GM19328 (cell line): Measurements from ENCODE around the gene DOCK9.
"Not testable (repeated sequence)": the region's sequence is repeated elsewhere in the genome, so short reads cannot be mapped to it uniquely, and the experiment has no call there.

Source experiments
- ATAC-seq: cut with Tn5 transposase; IDR thresholded peaks from one replicate; pipeline ENCODE4 v1.9.1; 2021; ENCODE audit warnings: mild to moderate bottlenecking, moderate library complexity; ENCODE audit not compliant: unreplicated experiment

The DOCK9 gene

DNA sequence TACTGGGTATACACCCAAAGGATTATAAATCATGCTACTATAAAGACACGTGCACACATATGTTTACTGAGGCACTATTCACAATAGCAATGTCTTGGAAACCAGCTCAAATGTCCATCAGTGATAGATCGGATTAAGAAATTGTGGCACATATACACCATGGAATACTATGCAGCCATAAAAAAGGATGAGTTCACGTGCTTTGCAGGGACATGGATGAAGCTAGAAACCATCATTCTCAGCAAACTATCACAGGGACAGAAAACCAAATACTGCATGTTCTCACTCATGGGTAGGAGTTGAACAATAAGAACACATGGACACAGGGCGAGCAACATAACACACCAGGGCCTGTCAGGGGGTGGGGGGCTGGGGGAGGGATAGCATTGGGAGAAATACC lies 223.4 kb downstream of the DOCK9 start:
- ATAC-seq = not testable (repeated sequence)

DNA sequence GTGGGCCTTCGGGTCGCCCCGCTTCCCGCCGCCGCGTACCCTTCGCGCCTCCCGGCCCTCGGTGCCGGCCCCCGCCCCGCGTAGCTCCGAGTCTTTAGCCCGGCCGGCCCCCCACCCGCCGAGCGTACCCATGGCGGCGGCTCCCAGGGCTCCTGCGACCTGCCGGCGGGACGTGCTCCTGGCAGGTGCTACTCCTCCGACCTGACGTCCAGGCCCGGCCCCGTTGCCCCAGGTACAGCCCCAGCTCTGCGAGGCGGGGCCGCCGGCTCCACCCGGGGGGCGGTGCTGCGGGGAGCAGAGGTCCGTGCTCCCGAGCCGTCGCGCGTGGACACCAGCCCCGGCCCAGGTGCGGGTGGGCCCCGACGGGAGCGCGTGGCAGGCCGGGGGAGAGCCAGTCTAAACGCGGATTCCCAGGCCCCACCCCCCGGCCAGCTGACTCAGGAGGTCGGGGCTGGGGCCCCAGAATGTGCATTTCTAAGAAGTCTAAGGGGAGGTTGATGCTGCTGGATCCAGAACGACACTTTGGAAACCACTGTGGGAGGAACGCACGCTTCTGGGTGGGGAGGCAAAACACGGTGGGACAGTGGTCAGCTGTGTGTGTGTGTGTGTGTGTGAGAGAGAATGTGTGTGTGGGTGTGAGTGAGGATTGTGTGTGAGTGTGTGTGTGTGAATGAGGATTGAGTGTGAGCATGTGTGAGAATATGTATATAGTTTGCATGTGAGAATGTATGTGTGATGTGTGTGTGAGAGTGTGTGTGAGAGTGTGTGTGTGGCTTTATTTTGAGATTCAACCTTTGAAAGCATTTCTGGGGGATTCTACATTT lies 225.2 kb downstream of the DOCK9 start, which contains the start of gene SLC15A1:
TSS of gene SLC15A1 (minus strand) at position 206 of the 824 bp plus-strand sequence. CDS start at position 132, 74 bp downstream.
- ATAC-seq = no peak

DNA sequence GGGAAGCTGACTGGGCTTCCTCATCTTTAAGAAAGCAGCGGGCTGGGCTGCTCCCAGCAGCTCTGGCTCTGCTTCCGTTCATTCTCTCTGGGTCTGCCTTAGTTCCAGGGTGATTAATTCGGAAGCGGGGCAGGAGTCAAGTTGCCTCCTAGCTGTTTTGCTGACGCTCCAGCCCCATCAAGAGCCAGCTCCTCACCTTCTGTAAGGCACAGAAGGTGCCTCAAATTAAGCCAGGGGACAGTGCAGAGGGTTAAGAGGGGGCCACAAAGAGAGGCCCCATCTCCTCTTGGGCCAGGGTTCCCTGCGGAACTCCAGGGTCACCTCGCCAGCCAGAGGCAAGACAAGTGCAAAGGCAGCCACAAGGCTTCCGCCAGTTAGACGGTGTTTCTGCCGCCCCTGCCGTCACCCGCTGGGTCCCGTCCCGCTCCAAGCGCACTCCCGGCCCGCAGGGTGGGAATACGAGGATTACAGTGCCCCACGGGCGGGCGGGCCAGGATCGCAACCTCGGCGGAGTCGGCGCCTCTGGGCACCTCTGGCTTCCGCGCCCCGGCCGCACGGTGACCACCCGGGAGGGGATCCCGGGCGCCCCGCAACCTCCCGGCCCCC lies 225.9 kb downstream of the DOCK9 start:
- ATAC-seq = no peak

DNA sequence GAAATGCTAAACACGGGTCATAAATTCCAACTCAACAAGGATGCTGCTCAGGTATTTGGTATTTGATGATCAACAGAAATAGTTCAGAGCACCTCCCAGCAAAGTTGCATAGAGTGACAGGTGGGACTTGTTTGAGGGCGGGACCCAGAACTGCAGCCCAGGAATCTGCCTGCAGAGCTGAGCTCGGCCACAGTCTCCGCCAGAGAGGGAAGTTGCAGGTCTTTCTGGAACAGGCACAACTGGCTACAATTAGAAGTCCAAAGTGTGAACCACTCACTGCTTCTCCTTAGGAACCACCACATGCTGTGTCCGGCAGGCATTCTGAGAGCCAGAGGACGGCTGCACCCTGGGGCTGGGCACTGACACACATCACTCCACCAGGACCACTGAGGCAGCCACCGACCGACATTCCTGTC lies 226.5 kb downstream of the DOCK9 start:
- no peak for ATAC-seq

DNA sequence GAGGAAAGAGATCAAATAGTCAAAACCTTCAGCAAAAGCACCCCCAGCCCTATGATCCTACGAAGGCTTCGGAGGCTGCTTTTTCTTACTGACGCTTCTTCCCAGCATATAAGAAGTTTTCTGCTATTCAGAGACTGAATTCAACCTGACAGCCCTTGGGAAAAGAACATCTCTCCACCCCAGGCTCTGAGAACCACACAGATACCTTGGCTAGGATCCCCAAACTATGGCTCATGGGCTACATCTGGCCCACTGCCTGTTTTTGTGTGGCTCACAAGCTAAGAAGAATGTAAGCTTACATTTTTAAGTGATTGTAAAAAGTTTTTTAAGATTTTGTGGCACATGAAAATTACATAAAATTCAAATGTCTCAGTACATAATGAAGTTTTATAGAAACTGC lies 228.4 kb downstream of the DOCK9 start:
- no peak for ATAC-seq

DNA sequence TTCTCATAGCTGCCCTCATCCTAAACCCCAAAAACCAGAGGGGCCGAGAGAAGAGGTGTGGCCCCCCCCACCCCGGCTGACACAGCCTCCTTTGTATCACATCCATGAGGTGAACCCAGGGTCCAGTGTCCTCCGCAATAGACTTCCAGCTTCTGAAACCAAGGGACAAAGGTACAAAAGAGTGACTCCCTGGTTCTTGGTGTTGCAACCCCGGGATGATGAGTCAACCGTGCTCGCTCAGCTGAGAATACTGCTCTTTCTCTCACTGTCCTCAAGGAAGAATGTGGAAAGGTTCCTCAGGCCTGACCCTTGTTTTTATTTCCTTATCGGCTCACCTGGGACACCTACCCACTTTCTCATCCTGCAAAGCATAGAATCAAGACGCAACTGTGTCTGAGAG lies 230.9 kb downstream of the DOCK9 start:
- no peak for ATAC-seq
